ENCODE measurements around the gene PALD1. TPM values are rescaled to one million over a fixed set of nuclear protein-coding genes. Genes with fewer than 3 reads are reported as not detected.

PALD1 gene
- total RNA-seq, 6 donors from 2014 or later: 8.9 to 25.4 (median 13.4) TPM

DNA sequence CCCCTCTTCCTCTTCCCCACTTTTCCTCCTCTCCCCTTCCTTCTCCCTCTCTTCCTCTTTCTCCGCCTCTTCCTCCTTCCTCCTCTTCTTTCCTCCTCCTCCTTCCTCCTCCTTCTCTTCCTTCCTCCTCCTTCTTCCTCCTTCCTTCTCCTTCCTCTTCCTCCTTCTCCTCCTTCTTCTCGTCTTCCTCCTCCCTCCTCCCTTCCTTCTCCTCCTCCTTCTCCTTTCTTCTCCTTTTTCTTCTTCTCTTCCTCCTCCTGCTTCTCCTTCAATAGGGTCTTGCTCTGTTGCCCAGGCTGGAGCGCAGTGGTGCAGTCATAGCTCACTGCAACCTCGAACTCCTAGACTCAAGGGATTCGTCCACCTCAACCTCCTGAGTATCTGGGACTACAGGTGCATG lies 56.9 kb downstream of the PALD1 start:
- 83 to 89% methylated on average over 5 of the region's 5 CpGs for WGBS, 2 donors
- DNase-seq (no peak), ATAC-seq (ENCODE audit: low FRiP score in 2 of 2) (no peak)
- Histone ChIP-seq H3K4me1 (peaks cover 0 to 7% (median 4%) of the 10 kb centered on the region in 4 donors), H3K4me3 (no peak overlapping the region), H3K27me3 (no peaks in the 10 kb centered on the region), H3K36me3 (peaks cover 0 to 84% (median 19%) of the 10 kb centered on the region in 4 donors), H3K9me3 (no peaks in the 10 kb centered on the region), H3K27ac (no peak overlapping the region)
- TF ChIP-seq EP300 (IDR thresholded peaks at IDR 0.05) (no peak), POLR2AphosphoS5 (IDR thresholded peaks at IDR 0.05) (no peak), POLR2A (IDR thresholded peaks at IDR 0.05) (no peak)
- TF ChIP-seq, protein P1, sequence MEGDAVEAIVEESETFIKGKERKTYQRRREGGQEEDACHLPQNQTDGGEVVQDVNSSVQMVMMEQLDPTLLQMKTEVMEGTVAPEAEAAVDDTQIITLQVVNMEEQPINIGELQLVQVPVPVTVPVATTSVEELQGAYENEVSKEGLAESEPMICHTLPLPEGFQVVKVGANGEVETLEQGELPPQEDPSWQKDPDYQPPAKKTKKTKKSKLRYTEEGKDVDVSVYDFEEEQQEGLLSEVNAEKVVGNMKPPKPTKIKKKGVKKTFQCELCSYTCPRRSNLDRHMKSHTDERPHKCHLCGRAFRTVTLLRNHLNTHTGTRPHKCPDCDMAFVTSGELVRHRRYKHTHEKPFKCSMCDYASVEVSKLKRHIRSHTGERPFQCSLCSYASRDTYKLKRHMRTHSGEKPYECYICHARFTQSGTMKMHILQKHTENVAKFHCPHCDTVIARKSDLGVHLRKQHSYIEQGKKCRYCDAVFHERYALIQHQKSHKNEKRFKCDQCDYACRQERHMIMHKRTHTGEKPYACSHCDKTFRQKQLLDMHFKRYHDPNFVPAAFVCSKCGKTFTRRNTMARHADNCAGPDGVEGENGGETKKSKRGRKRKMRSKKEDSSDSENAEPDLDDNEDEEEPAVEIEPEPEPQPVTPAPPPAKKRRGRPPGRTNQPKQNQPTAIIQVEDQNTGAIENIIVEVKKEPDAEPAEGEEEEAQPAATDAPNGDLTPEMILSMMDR (IDR thresholded peaks at IDR 0.05): no peak

DNA sequence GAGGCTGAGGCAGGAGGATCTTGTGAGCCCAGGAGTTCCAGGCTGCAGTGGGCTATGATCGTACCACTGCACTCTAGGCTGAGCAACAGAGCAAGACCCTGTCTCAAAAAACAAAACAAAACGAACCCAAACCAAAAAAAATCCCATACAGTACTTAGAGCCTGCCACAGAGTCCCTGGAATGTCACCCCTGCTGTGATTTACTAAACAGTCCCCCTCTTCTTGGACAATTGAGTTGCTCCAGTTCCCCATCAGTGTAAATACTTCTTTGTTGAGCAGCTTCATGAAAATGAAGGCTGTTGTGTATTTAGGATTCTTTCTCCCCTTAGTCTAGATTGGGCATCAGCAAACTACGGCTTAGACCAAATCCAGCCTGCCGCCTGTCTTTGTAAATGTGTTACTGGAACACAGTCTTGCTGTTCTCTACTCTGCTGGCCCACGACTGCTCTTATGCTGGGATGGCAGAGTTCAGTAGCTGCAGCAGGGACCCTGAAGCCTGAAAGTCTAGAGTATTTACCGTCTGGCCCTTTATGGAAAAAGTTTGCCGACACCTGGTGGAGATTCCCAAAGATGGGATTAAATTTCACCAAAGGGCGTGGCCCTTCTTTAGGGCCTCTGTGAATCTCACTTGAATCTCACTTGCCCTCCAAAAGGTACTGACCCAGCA lies 57.8 kb downstream of the PALD1 start:
- DNase-seq: no peak
- Histone ChIP-seq H3K4me3 (no peak overlapping the region), H3K4me1 (peaks cover 0 to 7% (median 4%) of the 10 kb centered on the region in 4 donors), H3K27me3 (no peaks in the 10 kb centered on the region), H3K36me3 (peaks cover 0 to 85% (median 22%) of the 10 kb centered on the region in 4 donors), H3K9me3 (no peaks in the 10 kb centered on the region), H3K27ac (no peak overlapping the region)
- no peak for ATAC-seq (ENCODE audit: low FRiP score in 2 of 2)
- no peak for TF ChIP-seq POLR2A (IDR thresholded peaks at IDR 0.05)
- no peak for TF ChIP-seq EP300 (IDR thresholded peaks at IDR 0.05)
- TF ChIP-seq, protein P1 (IDR thresholded peaks at IDR 0.05): no peak
- no peak for TF ChIP-seq POLR2AphosphoS5 (IDR thresholded peaks at IDR 0.05)
- 75 to 82% methylated on average over 6 to 8 of the region's 8 CpGs for WGBS, 2 donors

DNA sequence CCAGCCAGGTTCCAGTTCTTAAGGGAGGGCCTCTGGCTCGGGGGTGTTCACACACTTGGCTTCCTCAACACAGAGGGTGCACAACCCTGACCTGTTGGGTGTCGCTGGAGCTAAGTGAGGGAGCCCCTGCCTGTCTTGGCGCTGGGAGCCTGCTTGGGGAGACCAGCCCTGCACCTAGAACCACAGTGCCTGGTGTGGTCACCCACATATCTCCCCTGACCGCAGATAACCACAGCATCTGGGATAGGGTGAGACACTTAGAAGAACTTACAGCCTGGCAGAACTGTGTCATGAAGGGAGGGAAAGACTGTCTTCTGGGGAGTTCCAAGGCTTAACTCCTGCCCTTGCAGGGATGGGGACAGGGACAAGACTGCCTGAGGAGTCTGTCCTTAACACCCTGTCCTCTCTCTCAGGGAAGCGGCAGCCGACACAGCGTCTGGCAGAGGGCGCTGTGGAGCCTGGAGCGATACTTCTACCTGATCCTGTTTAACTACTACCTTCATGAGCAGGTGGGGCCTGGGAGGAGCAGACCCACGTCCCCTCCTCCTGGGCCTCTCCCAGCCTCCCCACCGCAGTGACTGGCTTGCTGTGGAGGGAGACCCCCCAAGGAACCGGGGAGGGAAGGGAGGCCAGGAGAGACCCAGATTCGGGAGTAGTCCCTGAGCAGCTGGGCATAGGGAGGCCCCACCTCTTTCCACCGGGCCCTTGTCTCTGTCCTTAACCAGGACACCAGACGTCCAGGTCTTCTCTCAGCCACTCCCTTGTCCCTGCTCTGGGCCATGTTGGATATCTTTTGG lies 59.0 kb downstream of the PALD1 start:
- 62 to 84% methylated on average over 10 to 15 of the region's 15 CpGs for WGBS, 2 donors
- peak overlapping the region in 1 of 4 donors; percentile 26 for H3K27ac ChIP-seq
- H3K27me3 ChIP-seq: no peaks in the 10 kb centered on the region
- H3K4me1 ChIP-seq: peaks cover 0 to 7% (median 4%) of the 10 kb centered on the region in 4 donors
- ATAC-seq (ENCODE audit: low FRiP score in 2 of 2) (no peak), DNase-seq (peak in 1 of 2 donors; percentile 72)
- no peak overlapping the region for H3K4me3 ChIP-seq
- H3K9me3 ChIP-seq: no peaks in the 10 kb centered on the region
- TF ChIP-seq POLR2A (IDR thresholded peaks at IDR 0.05) (no peak), EP300 (IDR thresholded peaks at IDR 0.05) (no peak), POLR2AphosphoS5 (IDR thresholded peaks at IDR 0.05) (no peak)
- TF ChIP-seq, protein P1 (IDR thresholded peaks at IDR 0.05): peak in 1 of 6 experiments; percentile 12
- peaks cover 0 to 85% (median 22%) of the 10 kb centered on the region in 4 donors for H3K36me3 ChIP-seq

DNA sequence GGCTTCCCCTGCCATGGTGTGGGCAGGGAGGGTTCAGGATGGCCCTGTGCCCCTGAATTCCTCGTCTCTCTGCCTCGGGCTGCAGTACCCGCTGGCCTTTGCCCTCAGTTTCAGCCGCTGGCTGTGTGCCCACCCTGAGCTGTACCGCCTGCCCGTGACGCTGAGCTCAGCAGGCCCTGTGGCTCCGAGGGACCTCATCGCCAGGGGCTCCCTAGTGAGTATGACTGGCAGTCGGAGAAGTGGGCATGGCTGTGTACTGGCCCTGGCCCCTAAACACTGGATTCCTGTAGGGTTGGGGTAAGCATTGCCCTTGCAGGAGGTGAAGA lies 59.6 kb downstream of the PALD1 start:
- H3K27me3 ChIP-seq: no peaks in the 10 kb centered on the region
- no peaks in the 10 kb centered on the region for H3K9me3 ChIP-seq
- ATAC-seq (ENCODE audit: low FRiP score in 2 of 2): no peak
- WGBS, 2 donors: 84 to 85% methylated on average over 7 to 10 of the region's 10 CpGs
- TF ChIP-seq EP300 (IDR thresholded peaks at IDR 0.05) (no peak), POLR2AphosphoS5 (IDR thresholded peaks at IDR 0.05) (no peak), POLR2A (IDR thresholded peaks at IDR 0.05) (no peak)
- TF ChIP-seq, protein P1 (IDR thresholded peaks at IDR 0.05): no peak
- H3K4me3 ChIP-seq: no peak overlapping the region
- peaks cover 0 to 7% (median 4%) of the 10 kb centered on the region in 4 donors for H3K4me1 ChIP-seq
- DNase-seq: no peak
- peak overlapping the region in 1 of 4 donors; percentile 26 for H3K27ac ChIP-seq
- H3K36me3 ChIP-seq: peaks cover 0 to 83% (median 21%) of the 10 kb centered on the region in 4 donors

Data from upper lobe of left lung (tissue), 6 donors.